ENCODE data around the gene CLDN9. TPM values are rescaled to one million over a fixed set of nuclear protein-coding genes. Genes with fewer than 3 reads are reported as not detected.

The CLDN9 gene
- polyA plus RNA-seq, 6 donors from 2014 or later, result not detected

- H3K27ac Mint-ChIP-seq, result no peak overlapping the region
- H3K36me3 Mint-ChIP-seq, result no peaks in the 10 kb centered on the region
- DNase-seq, result peak; percentile 55
- ATAC-seq (ENCODE audit: low read depth in 2 of 2), result peak; percentile 49 to 54
- peaks cover 7 to 31% (median 20%) of the 10 kb centered on the region in 3 donors for H3K27me3 Mint-ChIP-seq
- H3K9me3 Mint-ChIP-seq, result no peaks in the 10 kb centered on the region
- H3K4me3 Mint-ChIP-seq, result peak overlapping the region; percentile 55 to 82 (median 74)
- peaks cover 19 to 40% (median 27%) of the 10 kb centered on the region in 3 donors for H3K4me1 Mint-ChIP-seq
These were observed 42.9 kb upstream of the CLDN9 start for GRCh38 chr16:2969545-2970521.

GRCh38 chr16:2970563-2970962 is 42.2 kb upstream of the CLDN9 start:
- H3K4me1 Mint-ChIP-seq, result peaks cover 15 to 34% (median 22%) of the 10 kb centered on the region in 3 donors
- no peaks in the 10 kb centered on the region for H3K36me3 Mint-ChIP-seq
- no peaks in the 10 kb centered on the region for H3K9me3 Mint-ChIP-seq
- DNase-seq (no peak), ATAC-seq (ENCODE audit: low read depth in 2 of 2) (no peak)
- peaks cover 7 to 31% (median 20%) of the 10 kb centered on the region in 3 donors for H3K27me3 Mint-ChIP-seq
- peak overlapping the region in 6 of 8 donors; percentile 64 to 82 (median 78) for H3K4me3 Mint-ChIP-seq
- no peak overlapping the region for H3K27ac Mint-ChIP-seq

DNA sequence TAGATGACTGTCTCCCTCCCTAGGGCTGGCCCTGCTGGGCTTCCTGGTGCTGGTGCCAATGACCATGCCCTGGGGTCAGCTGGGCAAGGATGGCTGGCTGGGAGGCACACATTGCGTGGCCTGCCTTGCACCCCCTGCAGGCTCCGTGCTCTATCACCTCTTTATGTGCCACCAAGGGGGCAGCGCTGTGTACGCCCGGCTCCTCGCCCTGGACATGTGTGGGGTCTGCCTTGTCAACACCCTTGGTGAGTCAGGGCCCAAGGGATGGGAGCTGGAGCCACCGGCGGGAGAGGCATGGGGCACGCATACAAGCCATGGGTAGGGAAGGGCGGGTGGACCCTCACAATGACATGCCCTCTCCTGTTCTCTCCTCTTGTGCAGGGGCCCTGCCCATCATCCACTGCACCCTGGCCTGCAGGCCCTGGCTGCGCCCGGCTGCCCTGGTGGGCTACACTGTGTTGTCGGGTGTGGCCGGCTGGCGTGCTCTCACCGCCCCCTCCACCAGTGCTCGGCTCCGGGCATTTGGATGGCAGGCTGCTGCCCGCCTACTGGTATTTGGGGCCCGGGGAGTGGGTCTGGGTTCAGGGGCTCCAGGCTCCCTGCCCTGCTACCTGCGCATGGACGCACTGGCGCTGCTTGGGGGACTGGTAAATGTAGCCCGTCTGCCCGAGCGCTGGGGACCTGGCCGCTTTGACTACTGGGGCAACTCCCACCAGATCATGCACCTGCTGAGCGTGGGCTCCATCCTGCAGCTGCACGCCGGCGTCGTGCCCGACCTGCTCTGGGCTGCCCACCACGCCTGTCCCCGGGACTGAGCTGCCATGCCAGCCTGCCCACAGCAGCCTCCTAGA is 41.4 kb upstream of the CLDN9 start:
- Mint-ChIP-seq H3K36me3 (no peaks in the 10 kb centered on the region), H3K27ac (no peak overlapping the region), H3K27me3 (peaks cover 7 to 31% (median 20%) of the 10 kb centered on the region in 3 donors), H3K4me3 (peak overlapping the region in 6 of 8 donors; percentile 64 to 82 (median 78)), H3K9me3 (no peaks in the 10 kb centered on the region), H3K4me1 (peaks cover 15 to 33% (median 20%) of the 10 kb centered on the region in 3 donors)
- ATAC-seq (ENCODE audit: low read depth in 2 of 2), result no peak
- DNase-seq, result no peak

GRCh38 chr16:2971985-2972784 is 40.5 kb upstream of the CLDN9 start:
- Mint-ChIP-seq H3K9me3 (no peaks in the 10 kb centered on the region), H3K27me3 (peaks cover 11 to 31% (median 20%) of the 10 kb centered on the region in 3 donors), H3K36me3 (no peaks in the 10 kb centered on the region), H3K4me3 (peak overlapping the region in 2 of 8 donors; percentile 24 to 46), H3K4me1 (peaks cover 15 to 33% (median 20%) of the 10 kb centered on the region in 3 donors), H3K27ac (peak overlapping the region in 1 of 6 donors; percentile 57)
- DNase-seq (no peak), ATAC-seq (ENCODE audit: low read depth in 2 of 2) (no peak)

GRCh38 chr16:2973093-2973492 is 39.6 kb upstream of the CLDN9 start:
- H3K9me3 Mint-ChIP-seq, result no peaks in the 10 kb centered on the region
- H3K4me3 Mint-ChIP-seq, result no peak overlapping the region
- H3K4me1 Mint-ChIP-seq, result peaks cover 12 to 29% (median 17%) of the 10 kb centered on the region in 3 donors
- ATAC-seq (ENCODE audit: low read depth in 2 of 2) (no peak), DNase-seq (no peak)
- H3K36me3 Mint-ChIP-seq, result no peaks in the 10 kb centered on the region
- no peak overlapping the region for H3K27ac Mint-ChIP-seq
- H3K27me3 Mint-ChIP-seq, result peaks cover 11 to 26% (median 20%) of the 10 kb centered on the region in 3 donors

- ATAC-seq (ENCODE audit: low read depth in 2 of 2) (no peak), DNase-seq (no peak)
- Mint-ChIP-seq H3K36me3 (no peaks in the 10 kb centered on the region), H3K27ac (no peak overlapping the region), H3K4me3 (no peak overlapping the region), H3K9me3 (no peaks in the 10 kb centered on the region), H3K4me1 (peaks cover 5 to 22% (median 10%) of the 10 kb centered on the region in 3 donors), H3K27me3 (peaks cover 4 to 20% (median 19%) of the 10 kb centered on the region in 3 donors)
These were observed 39.0 kb upstream of the CLDN9 start for GRCh38 chr16:2973605-2974318.

DNA sequence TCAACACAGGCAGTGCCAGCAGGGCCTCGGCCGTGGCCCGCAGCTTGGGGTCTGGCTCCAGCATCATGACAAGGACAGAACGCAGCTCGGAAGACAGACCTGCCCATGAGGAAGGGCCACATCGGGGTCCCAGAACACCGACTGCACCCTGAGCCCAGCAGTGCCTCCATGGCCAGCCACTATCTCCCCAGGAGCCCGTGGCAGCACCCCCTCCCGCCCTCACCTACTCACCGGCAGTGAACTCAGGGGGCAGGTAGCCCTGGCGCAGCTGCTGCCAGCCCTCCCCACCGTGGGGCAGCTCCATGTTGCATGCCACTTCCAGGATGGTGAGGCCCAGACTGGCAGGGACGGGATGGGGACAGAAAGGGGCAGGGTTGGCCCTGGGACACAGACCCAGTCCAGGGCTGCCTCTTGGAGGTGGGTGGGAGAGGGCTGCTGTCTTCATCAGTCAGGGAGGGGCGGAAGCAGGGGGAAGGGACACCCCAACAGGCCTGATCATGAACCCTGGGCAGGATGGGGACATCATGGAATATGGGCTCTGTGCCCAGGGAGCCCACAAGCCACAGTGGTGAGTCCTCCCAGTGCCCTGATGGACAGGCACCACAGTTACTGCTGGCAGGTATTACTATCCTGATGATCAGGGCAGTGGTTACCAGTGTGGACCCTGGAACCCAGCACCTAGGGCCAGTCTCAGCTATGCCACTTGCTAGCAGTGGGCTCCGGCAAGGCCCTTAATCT is 38.2 kb upstream of the CLDN9 start:
- peaks cover 4 to 20% (median 18%) of the 10 kb centered on the region in 3 donors for H3K27me3 Mint-ChIP-seq
- peak overlapping the region in 1 of 8 donors; percentile 33 for H3K4me3 Mint-ChIP-seq
- no peaks in the 10 kb centered on the region for H3K36me3 Mint-ChIP-seq
- no peak for DNase-seq
- ATAC-seq (ENCODE audit: low read depth in 2 of 2), result no peak
- peaks cover 4 to 21% (median 8%) of the 10 kb centered on the region in 3 donors for H3K4me1 Mint-ChIP-seq
- H3K27ac Mint-ChIP-seq, result no peak overlapping the region
- H3K9me3 Mint-ChIP-seq, result no peaks in the 10 kb centered on the region

DNA sequence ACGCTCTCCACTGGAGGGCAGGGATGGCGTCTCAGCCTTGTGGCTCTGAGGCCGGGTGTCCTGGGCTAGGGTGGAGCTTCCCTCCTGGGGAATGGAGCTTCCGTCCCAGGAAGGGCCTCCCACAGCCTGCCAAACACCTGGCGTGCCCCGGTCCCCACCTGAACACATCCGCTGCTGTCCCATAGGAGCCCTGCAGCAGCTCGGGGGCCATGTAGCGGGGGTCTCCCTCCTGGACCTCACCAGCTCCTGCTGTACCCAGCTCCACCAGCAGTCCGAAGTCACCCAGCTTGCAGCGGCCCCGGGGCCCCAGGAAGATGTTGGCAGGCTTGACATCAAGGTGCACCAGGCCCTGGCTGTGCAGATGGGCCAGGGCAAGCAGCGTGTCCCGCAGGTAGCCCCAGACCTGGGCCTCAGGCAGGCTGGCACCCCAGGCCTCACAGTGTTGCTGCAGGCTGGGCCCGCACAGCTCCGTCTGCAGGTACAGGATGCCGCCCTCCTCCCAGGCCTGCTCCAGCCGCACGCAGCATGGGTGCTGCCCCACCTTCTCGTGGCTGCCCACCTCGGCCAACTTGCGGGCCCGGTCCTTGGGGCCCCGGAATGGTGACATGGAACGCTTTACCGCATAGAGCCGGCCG is 37.4 kb upstream of the CLDN9 start:
- DNase-seq (no peak), ATAC-seq (ENCODE audit: low read depth in 2 of 2) (no peak)
- no peaks in the 10 kb centered on the region for H3K36me3 Mint-ChIP-seq
- no peak overlapping the region for H3K4me3 Mint-ChIP-seq
- H3K27me3 Mint-ChIP-seq, result peaks cover 4 to 20% (median 18%) of the 10 kb centered on the region in 3 donors
- H3K9me3 Mint-ChIP-seq, result no peaks in the 10 kb centered on the region
- peaks cover 7 to 20% (median 11%) of the 10 kb centered on the region in 3 donors for H3K4me1 Mint-ChIP-seq
- no peak overlapping the region for H3K27ac Mint-ChIP-seq

- peaks cover 4 to 15% (median 12%) of the 10 kb centered on the region in 3 donors for H3K27me3 Mint-ChIP-seq
- peak overlapping the region in 1 of 6 donors; percentile 9 for H3K27ac Mint-ChIP-seq
- no peak overlapping the region for H3K4me3 Mint-ChIP-seq
- H3K4me1 Mint-ChIP-seq, result peaks cover 7 to 11% (median 11%) of the 10 kb centered on the region in 3 donors
- ATAC-seq (ENCODE audit: low read depth in 2 of 2) (no peak), DNase-seq (no peak)
- H3K9me3 Mint-ChIP-seq, result no peaks in the 10 kb centered on the region
- H3K36me3 Mint-ChIP-seq, result no peaks in the 10 kb centered on the region
These were observed 36.5 kb upstream of the CLDN9 start for GRCh38 chr16:2976201-2976600.

- ATAC-seq (ENCODE audit: low read depth in 2 of 2), result no peak
- peak overlapping the region in 1 of 8 donors; percentile 46 for H3K4me3 Mint-ChIP-seq
- no peaks in the 10 kb centered on the region for H3K36me3 Mint-ChIP-seq
- H3K27ac Mint-ChIP-seq, result no peak overlapping the region
- DNase-seq, result no peak
- no peaks in the 10 kb centered on the region for H3K9me3 Mint-ChIP-seq
- H3K27me3 Mint-ChIP-seq, result peaks cover 4 to 11% (median 11%) of the 10 kb centered on the region in 3 donors
- H3K4me1 Mint-ChIP-seq, result peaks cover 10 to 16% (median 13%) of the 10 kb centered on the region in 3 donors
These were observed 36.0 kb upstream of the CLDN9 start for GRCh38 chr16:2976673-2977072.

DNA sequence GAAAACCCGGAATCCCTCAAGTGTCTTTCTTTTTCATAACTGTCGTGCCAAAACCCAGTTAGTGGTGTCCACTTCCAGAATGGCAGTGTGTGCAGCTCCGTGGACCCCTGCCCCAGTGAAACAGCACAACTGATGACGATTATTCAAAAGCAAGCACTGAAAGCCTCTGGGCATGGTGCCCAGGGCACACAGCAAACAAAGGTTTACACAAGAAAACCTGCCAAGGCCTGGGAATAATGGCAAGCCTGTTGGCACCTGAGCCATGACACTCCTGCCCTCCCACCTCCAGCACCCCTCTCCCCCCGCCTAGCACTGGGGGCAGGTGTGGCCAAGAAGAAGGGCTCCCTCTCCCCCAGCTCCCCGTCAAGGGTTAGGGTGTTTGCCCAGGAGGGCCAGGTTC is 35.3 kb upstream of the CLDN9 start:
- ATAC-seq (ENCODE audit: low read depth in 2 of 2), result no peak
- DNase-seq, result no peak
- H3K4me1 Mint-ChIP-seq, result peaks cover 11 to 21% (median 13%) of the 10 kb centered on the region in 3 donors
- peak overlapping the region in 2 of 8 donors; percentile 36 to 46 for H3K4me3 Mint-ChIP-seq
- H3K36me3 Mint-ChIP-seq, result no peaks in the 10 kb centered on the region
- H3K27me3 Mint-ChIP-seq, result peaks cover 4% of the 10 kb centered on the region in 3 donors
- no peak overlapping the region for H3K27ac Mint-ChIP-seq
- no peaks in the 10 kb centered on the region for H3K9me3 Mint-ChIP-seq

All from naive B cell (primary cell).